Vein endothelial cell (primary cell): Measurements from ENCODE around the gene ZNF778. TPM values are rescaled to one million over a fixed set of nuclear protein-coding genes. Genes with fewer than 3 reads are reported as not detected.

Source experiments
- total RNA-seq: library from RNA; depleted of rRNA; stranded (reverse); fragments of >200 nt; gene quantifications from 2 replicates; pipeline ENCODE4 v1.2.3, GENCODE V29; 2012

Gene ZNF778
- 9.8 and 19.3 TPM in 2 replicates for total RNA-seq

GRCh38 chr16:89217388-89218191 lies at the start of gene ZNF778:
ZNF778 (plus strand) TSS chr16:89217703; CDS start chr16:89221128, 3,425 bp downstream.

GRCh38 chr16:89171216-89172170 lies 46.0 kb upstream of the ZNF778 start, which contains the start of gene CDH15:
CDH15 (plus strand) TSS chr16:89171748; CDS start chr16:89171832, 84 bp downstream.

GRCh38 chr16:89200124-89200849 lies 17.2 kb upstream of the ZNF778 start, which contains the start of gene SLC22A31:
SLC22A31 (minus strand) TSS chr16:89200537; CDS start chr16:89200501, 36 bp downstream.

Other genes starting within 250 kb of the ZNF778 start
- 0.19 TPM in 1 of 2 replicates, not detected in the other for gene CBFA2T3, start 240.5 kb upstream of the ZNF778 start, total RNA-seq
- 27.0 and 35.6 TPM in 2 replicates for gene ACSF3, start 123.9 kb upstream of the ZNF778 start, total RNA-seq
- gene CDH15, start 46.0 kb upstream of the ZNF778 start, total RNA-seq = 0.33 TPM in 1 of 2 replicates, not detected in the other
- not detected in 2 replicates for gene SLC22A31, start 17.2 kb upstream of the ZNF778 start, total RNA-seq